Activated T-helper 1 cell treated with anti-CD3 and anti-CD28 coated beads, Interleukin-12 subunit alpha, Interleukin-12 subunit beta, Interleukin-2, Interleukin-4 antibody, amounts not matched to agents 30 ng/mL and 10 ng/mL and 1 ng/mL, durations not matched to agents 14 hours and 24 hours and 36 hours (primary cell): ENCODE results near the gene ADGRA1. TPM values are rescaled to one million over a fixed set of nuclear protein-coding genes. Genes with fewer than 3 reads are reported as not detected.

Source experiments
- DNase-seq: peaks from one replicate; pipeline ENCODE4 v3.0.0; 2021; ENCODE audit warnings: low spot score
- H3K27ac Mint-ChIP-seq: one replicate; pipeline ENCODE4 v1.8.0; 2021; ENCODE audit warnings: mild to moderate bottlenecking, mixed read lengths
- H3K27me3 Mint-ChIP-seq: one replicate; pipeline ENCODE4 v1.8.0; 2022; ENCODE audit warnings: mild to moderate bottlenecking, moderate library complexity, mixed read lengths; ENCODE audit not compliant: insufficient read depth
- H3K36me3 Mint-ChIP-seq: one replicate; pipeline ENCODE4 v1.8.0; 2021; ENCODE audit warnings: low read depth, mixed read lengths
- H3K4me1 Mint-ChIP-seq: one replicate; pipeline ENCODE4 v1.8.0; 2021; ENCODE audit warnings: low read depth, mixed read lengths
- H3K4me3 Mint-ChIP-seq: one replicate; pipeline ENCODE4 v1.8.0; 2021; ENCODE audit warnings: mild to moderate bottlenecking, moderate library complexity, mixed read lengths
- H3K9me3 Mint-ChIP-seq: one replicate; pipeline ENCODE4 v1.8.0; 2021; ENCODE audit warnings: mixed read lengths
- intact Hi-C: fragments of 100-400 bp; cut with micrococcal nuclease; formaldehyde crosslinking; loops from one replicate; pipeline ENCODE4 v1.15.1; 2024
- total RNA-seq: library from RNA; stranded (reverse); gene quantifications from 2 replicates; pipeline ENCODE4 v1.2.3, GENCODE V29; 2022

The ADGRA1 gene
- total RNA-seq, 1 donor from 2014 or later = not detected

- no peaks in the 10 kb centered on the region for H3K4me1 Mint-ChIP-seq
- no peak overlapping the region for H3K27ac Mint-ChIP-seq
- H3K9me3 Mint-ChIP-seq = peaks cover 11% of the 10 kb centered on the region
- H3K4me3 Mint-ChIP-seq = no peak overlapping the region
- no peaks in the 10 kb centered on the region for H3K27me3 Mint-ChIP-seq
- DNase-seq = no peak
- intact Hi-C loops = no loop called here
- H3K36me3 Mint-ChIP-seq = no peaks in the 10 kb centered on the region
Measured at GRCh38 chr10:133115976-133116375, 28.3 kb downstream of the ADGRA1 start.

- intact Hi-C loops = no loop called here
- DNase-seq = no peak
- Mint-ChIP-seq H3K4me3 (no peak overlapping the region), H3K36me3 (no peaks in the 10 kb centered on the region), H3K4me1 (no peaks in the 10 kb centered on the region), H3K27ac (no peak overlapping the region), H3K9me3 (peaks cover 11% of the 10 kb centered on the region), H3K27me3 (no peaks in the 10 kb centered on the region)
Measured at GRCh38 chr10:133116455-133116854, 28.7 kb downstream of the ADGRA1 start.

GRCh38 chr10:133117036-133117687, 29.4 kb downstream of the ADGRA1 start:
- Mint-ChIP-seq H3K4me1 (no peaks in the 10 kb centered on the region), H3K9me3 (peaks cover 11% of the 10 kb centered on the region), H3K4me3 (no peak overlapping the region), H3K27ac (no peak overlapping the region), H3K36me3 (no peaks in the 10 kb centered on the region), H3K27me3 (no peaks in the 10 kb centered on the region)
- DNase-seq = no peak
- intact Hi-C loops = no loop called here

- Mint-ChIP-seq H3K27me3 (no peaks in the 10 kb centered on the region), H3K9me3 (peaks cover 11% of the 10 kb centered on the region), H3K36me3 (no peaks in the 10 kb centered on the region), H3K27ac (no peak overlapping the region), H3K4me3 (no peak overlapping the region), H3K4me1 (no peaks in the 10 kb centered on the region)
- no peak for DNase-seq
- intact Hi-C loops = no loop called here
Measured at GRCh38 chr10:133117688-133118071, 30.0 kb downstream of the ADGRA1 start.

- DNase-seq = no peak
- H3K9me3 Mint-ChIP-seq = peaks cover 11% of the 10 kb centered on the region
- intact Hi-C loops = loop anchor here (10.0 kb wide), 1 partner anchor 287 kb away; no protein-coding TSS in a partner anchor
- H3K36me3 Mint-ChIP-seq = no peaks in the 10 kb centered on the region
- H3K27me3 Mint-ChIP-seq = peaks cover 6% of the 10 kb centered on the region
- no peak overlapping the region for H3K4me3 Mint-ChIP-seq
- no peaks in the 10 kb centered on the region for H3K4me1 Mint-ChIP-seq
- H3K27ac Mint-ChIP-seq = no peak overlapping the region
Measured at GRCh38 chr10:133121479-133121878, 33.8 kb downstream of the ADGRA1 start.

GRCh38 chr10:133122171-133122935, 34.6 kb downstream of the ADGRA1 start:
- peaks cover 11% of the 10 kb centered on the region for H3K9me3 Mint-ChIP-seq
- peaks cover 6% of the 10 kb centered on the region for H3K27me3 Mint-ChIP-seq
- no peaks in the 10 kb centered on the region for H3K4me1 Mint-ChIP-seq
- no peak overlapping the region for H3K27ac Mint-ChIP-seq
- no peak overlapping the region for H3K4me3 Mint-ChIP-seq
- H3K36me3 Mint-ChIP-seq = no peaks in the 10 kb centered on the region
- intact Hi-C loops = loop anchor here (10.0 kb wide), 1 partner anchor 288 kb away; no protein-coding TSS in a partner anchor
- DNase-seq = no peak

- H3K4me1 Mint-ChIP-seq = no peaks in the 10 kb centered on the region
- DNase-seq = no peak
- intact Hi-C loops = loop anchor here (10.0 kb wide), 1 partner anchor 288 kb away; no protein-coding TSS in a partner anchor
Measured at GRCh38 chr10:133123050-133123745, 35.5 kb downstream of the ADGRA1 start.

GRCh38 chr10:133123746-133124356, 36.1 kb downstream of the ADGRA1 start:
- Mint-ChIP-seq H3K9me3 (peaks cover 2% of the 10 kb centered on the region), H3K4me1 (no peaks in the 10 kb centered on the region), H3K27me3 (peaks cover 6% of the 10 kb centered on the region), H3K27ac (no peak overlapping the region), H3K36me3 (no peaks in the 10 kb centered on the region), H3K4me3 (no peak overlapping the region)
- intact Hi-C loops = loop anchor here (2.0 to 10.0 kb wide), 2 partner anchors 183 to 289 kb away; no protein-coding TSS in a partner anchor
- DNase-seq = no peak

More at GRCh38 chr10:133123050-133123745, 35.5 kb downstream of the ADGRA1 start:
- H3K27me3 Mint-ChIP-seq = peaks cover 6% of the 10 kb centered on the region
- H3K36me3 Mint-ChIP-seq = no peaks in the 10 kb centered on the region
- no peak overlapping the region for H3K4me3 Mint-ChIP-seq
- H3K27ac Mint-ChIP-seq = no peak overlapping the region
- peaks cover 8% of the 10 kb centered on the region for H3K9me3 Mint-ChIP-seq

- Mint-ChIP-seq H3K4me3 (no peak overlapping the region), H3K9me3 (no peaks in the 10 kb centered on the region), H3K27ac (no peak overlapping the region), H3K27me3 (peaks cover 6% of the 10 kb centered on the region), H3K4me1 (no peaks in the 10 kb centered on the region), H3K36me3 (no peaks in the 10 kb centered on the region)
- intact Hi-C loops = loop anchor here (2.0 to 10.0 kb wide), 2 partner anchors 184 to 290 kb away; no protein-coding TSS in a partner anchor
- no peak for DNase-seq
Measured at GRCh38 chr10:133124357-133125211, 36.9 kb downstream of the ADGRA1 start.

- no peaks in the 10 kb centered on the region for H3K4me1 Mint-ChIP-seq
- H3K27ac Mint-ChIP-seq = no peak overlapping the region
- no peaks in the 10 kb centered on the region for H3K9me3 Mint-ChIP-seq
- no peak overlapping the region for H3K4me3 Mint-ChIP-seq
- intact Hi-C loops = loop anchor here (2.0 to 10.0 kb wide), 2 partner anchors 185 to 291 kb away; no protein-coding TSS in a partner anchor
- H3K36me3 Mint-ChIP-seq = no peaks in the 10 kb centered on the region
- no peak for DNase-seq
- peaks cover 6% of the 10 kb centered on the region for H3K27me3 Mint-ChIP-seq
Measured at GRCh38 chr10:133125901-133126300, 38.2 kb downstream of the ADGRA1 start.

- DNase-seq = no peak
- H3K27ac Mint-ChIP-seq = no peak overlapping the region
- H3K27me3 Mint-ChIP-seq = peaks cover 6% of the 10 kb centered on the region
- H3K4me3 Mint-ChIP-seq = no peak overlapping the region
- H3K9me3 Mint-ChIP-seq = no peaks in the 10 kb centered on the region
- intact Hi-C loops = loop anchor here (10.0 kb wide), 1 partner anchor 292 kb away; no protein-coding TSS in a partner anchor
- H3K4me1 Mint-ChIP-seq = no peaks in the 10 kb centered on the region
- no peaks in the 10 kb centered on the region for H3K36me3 Mint-ChIP-seq
Measured at GRCh38 chr10:133126431-133127290, 38.9 kb downstream of the ADGRA1 start.
